Mesenchymal stem cell (in vitro differentiated cells and primary cell): ENCODE data around the gene GALNT12.

ENCODE experiments used
- DNase-seq: peaks from one replicate; pipeline ENCODE4 v3.0.0-alpha.2; 2013
- H2AFZ ChIP-seq: one replicate; pipeline ENCODE4 v1.6.1; 2013; ENCODE audit warnings: low read depth, mild to moderate bottlenecking, control low read depth, inconsistent platforms, low read length, moderate library complexity
- H2AK5ac ChIP-seq: 2 replicates; pipeline ENCODE4 v1.6.1; 2013; ENCODE audit warnings: low read length, moderate library complexity, mild to moderate bottlenecking, inconsistent platforms; ENCODE audit not compliant: severe bottlenecking
- H2BK120ac ChIP-seq: one replicate; pipeline ENCODE4 v1.6.1; 2013; ENCODE audit warnings: low read depth, mild to moderate bottlenecking, inconsistent platforms, low read length, moderate library complexity
- H2BK12ac ChIP-seq, 2 experiments: one replicate each; pipeline ENCODE4 v1.6.1; 2013; ENCODE audit warnings: inconsistent platforms in 2 of 2, low read length in 2 of 2, mild to moderate bottlenecking in 2 of 2, moderate library complexity in 2 of 2, control low read depth in 1 of 2
- H2BK15ac ChIP-seq: one replicate; pipeline ENCODE4 v1.6.1; 2013; ENCODE audit warnings: mild to moderate bottlenecking, low read depth, inconsistent platforms; ENCODE audit not compliant: poor library complexity, severe bottlenecking
- H2BK5ac ChIP-seq: 2 replicates; pipeline ENCODE4 v1.6.1; 2013; ENCODE audit warnings: low read depth, mild to moderate bottlenecking, low read length, control low read depth, inconsistent platforms; ENCODE audit not compliant: poor library complexity, severe bottlenecking
- H3K14ac ChIP-seq, 2 experiments: one replicate each; pipeline ENCODE4 v1.6.1; 2013; ENCODE audit warnings: inconsistent platforms in 2 of 2, low read length in 2 of 2, control low read depth in 1 of 2, mild to moderate bottlenecking in 1 of 2, moderate library complexity in 1 of 2
- H3K18ac ChIP-seq, 2 experiments: one replicate each; pipeline ENCODE4 v1.6.1; 2013; ENCODE audit warnings: inconsistent platforms in 2 of 2, low read length in 2 of 2, control low read depth in 1 of 2, low read depth in 1 of 2, mild to moderate bottlenecking in 1 of 2
- H3K23ac ChIP-seq, 2 experiments: one replicate each; pipeline ENCODE4 v1.6.1; 2013; ENCODE audit warnings: inconsistent platforms in 2 of 2, low read length in 2 of 2, mild to moderate bottlenecking in 2 of 2, moderate library complexity in 2 of 2, control low read depth in 1 of 2
- H3K27ac ChIP-seq: 2 replicates; pipeline ENCODE4 v1.5.1; 2013; ENCODE audit warnings: mild to moderate bottlenecking, moderate library complexity, low read length, control low read depth, inconsistent platforms; ENCODE audit not compliant: poor library complexity, severe bottlenecking
- H3K27me3 ChIP-seq, 2 experiments: 2 replicates each; pipeline versions ENCODE4 v1.6.1 to v1.7.0; 2013; ENCODE audit warnings: low read length in 2 of 2, mild to moderate bottlenecking in 2 of 2, moderate library complexity in 2 of 2, control low read depth in 1 of 2, inconsistent platforms in 1 of 2; ENCODE audit not compliant: control insufficient read depth in 1 of 2, insufficient read depth in 1 of 2
- H3K36me3 ChIP-seq, 2 experiments: 2 replicates each; pipeline versions ENCODE4 v1.6.1 to v1.7.0; 2013; ENCODE audit warnings: low read length in 2 of 2, control low read depth in 1 of 2, inconsistent platforms in 1 of 2, low read depth in 1 of 2, mild to moderate bottlenecking in 1 of 2; ENCODE audit not compliant: insufficient read depth in 2 of 2, control insufficient read depth in 1 of 2
- H3K4ac ChIP-seq, 2 experiments: one replicate each; pipeline ENCODE4 v1.6.1; 2013; ENCODE audit warnings: inconsistent platforms in 2 of 2, low read length in 2 of 2, mild to moderate bottlenecking in 2 of 2, moderate library complexity in 2 of 2, control low read depth in 1 of 2, low read depth in 1 of 2
- H3K4me1 ChIP-seq: 2 replicates; pipeline ENCODE4 v1.6.1; 2013; ENCODE audit warnings: low read depth, low read length, control low read depth; ENCODE audit not compliant: control insufficient read depth, insufficient read depth
- H3K4me2 ChIP-seq: 2 replicates; pipeline ENCODE4 v1.6.1; 2013; ENCODE audit warnings: low read length, mild to moderate bottlenecking, inconsistent platforms; ENCODE audit not compliant: poor library complexity, severe bottlenecking
- H3K4me3 ChIP-seq, 2 experiments: 2 replicates each; pipeline versions ENCODE4 v1.5.1 to v1.7.0; 2013; ENCODE audit warnings: low read length in 2 of 2, mild to moderate bottlenecking in 2 of 2, control low read depth in 1 of 2, low read depth in 1 of 2; ENCODE audit not compliant: insufficient read depth in 1 of 2
- H3K79me1 ChIP-seq: replicated peaks from 2 replicates; pipeline ENCODE4 v1.6.1; 2013; ENCODE audit warnings: mild to moderate bottlenecking, control low read depth, low read length, inconsistent platforms; ENCODE audit not compliant: poor library complexity, severe bottlenecking
- H3K9ac ChIP-seq: 2 replicates; pipeline ENCODE4 v1.7.0; 2013; ENCODE audit warnings: mild to moderate bottlenecking, low read length, moderate library complexity
- H3K9me3 ChIP-seq: 2 replicates; pipeline ENCODE4 v1.7.0; 2013; ENCODE audit warnings: mild to moderate bottlenecking, low read length; ENCODE audit not compliant: control insufficient read depth
- H4K8ac ChIP-seq: one replicate; pipeline ENCODE4 v1.6.1; 2013; ENCODE audit warnings: inconsistent platforms, mild to moderate bottlenecking, low read length, moderate library complexity
- H4K91ac ChIP-seq: one replicate; pipeline ENCODE4 v1.6.1; 2013; ENCODE audit warnings: mild to moderate bottlenecking, low read length, inconsistent platforms
- WGBS: methylation state at CpG from one replicate; pipeline ENCODE4 v1.1.7; 2013; ENCODE audit warnings: mixed read lengths; 5-methylcytosine and 5-hydroxymethylcytosine counted together

Gene GALNT12

GRCh38 chr9:98822661-98823060, 15.2 kb downstream of the GALNT12 start:
- Histone ChIP-seq H3K27ac (no peak overlapping the region), H2BK120ac (no peak overlapping the region), H2BK12ac (no peak overlapping the region), H3K23ac (no peak overlapping the region), H3K79me1 (no peaks in the 10 kb centered on the region), H3K4me1 (no peaks in the 10 kb centered on the region), H4K91ac (no peak overlapping the region), H3K9me3 (peaks cover 11% of the 10 kb centered on the region), H3K14ac (no peak overlapping the region), H2AK5ac (no peak overlapping the region), H3K18ac (no peak overlapping the region), H3K36me3 (peaks cover 0 to 57% of the 10 kb centered on the region in 2 experiments), H2AFZ (no peak overlapping the region), H3K4me3 (no peak overlapping the region), H2BK5ac (no peak overlapping the region), H3K4me2 (no peak overlapping the region), H3K4ac (no peak overlapping the region), H4K8ac (no peak overlapping the region), H3K9ac (no peak overlapping the region), H3K27me3 (no peaks in the 10 kb centered on the region), H2BK15ac (no peak overlapping the region)
- DNase-seq: no peak
- WGBS: 86% methylated on average over 5 of the region's 6 CpGs

- Histone ChIP-seq H3K9me3 (peaks cover 9% of the 10 kb centered on the region), H3K14ac (no peak overlapping the region), H2BK120ac (no peak overlapping the region), H3K27me3 (no peaks in the 10 kb centered on the region), H3K36me3 (peaks cover 0 to 60% of the 10 kb centered on the region in 2 experiments), H3K9ac (no peak overlapping the region), H3K27ac (no peak overlapping the region), H3K4me2 (no peak overlapping the region), H2AK5ac (no peak overlapping the region), H3K4ac (no peak overlapping the region), H4K91ac (no peak overlapping the region), H4K8ac (no peak overlapping the region), H3K18ac (no peak overlapping the region), H3K23ac (peak overlapping the region in 1 of 2 experiments; percentile 60), H3K4me1 (no peaks in the 10 kb centered on the region), H3K79me1 (no peaks in the 10 kb centered on the region), H2BK12ac (no peak overlapping the region), H3K4me3 (no peak overlapping the region), H2BK5ac (no peak overlapping the region), H2BK15ac (no peak overlapping the region), H2AFZ (no peak overlapping the region)
- no peak for DNase-seq
- 92% methylated on average over 3 of the region's 3 CpGs for WGBS
These were observed 16.3 kb downstream of the GALNT12 start for GRCh38 chr9:98823666-98824334.

GRCh38 chr9:98825414-98825813, 17.9 kb downstream of the GALNT12 start:
- Histone ChIP-seq H4K91ac (no peak overlapping the region), H2BK12ac (no peak overlapping the region), H3K27ac (no peak overlapping the region), H3K4me2 (no peak overlapping the region), H3K36me3 (peaks cover 0 to 59% of the 10 kb centered on the region in 2 experiments), H2AFZ (no peak overlapping the region), H3K23ac (no peak overlapping the region), H2BK120ac (no peak overlapping the region), H4K8ac (no peak overlapping the region), H3K4me1 (no peaks in the 10 kb centered on the region), H3K18ac (no peak overlapping the region), H2BK15ac (no peak overlapping the region), H3K14ac (no peak overlapping the region), H3K9ac (no peak overlapping the region), H3K79me1 (no peaks in the 10 kb centered on the region), H2AK5ac (no peak overlapping the region), H3K27me3 (no peaks in the 10 kb centered on the region), H3K9me3 (peaks cover 5% of the 10 kb centered on the region), H3K4me3 (no peak overlapping the region), H3K4ac (no peak overlapping the region), H2BK5ac (no peak overlapping the region)
- DNase-seq: no peak
- 70% methylated on average over 3 of the region's 3 CpGs for WGBS

- no peak for DNase-seq
- Histone ChIP-seq H3K79me1 (no peaks in the 10 kb centered on the region), H2AK5ac (no peak overlapping the region), H3K4me1 (no peaks in the 10 kb centered on the region), H3K14ac (no peak overlapping the region), H2BK120ac (no peak overlapping the region), H2BK5ac (no peak overlapping the region), H3K4me3 (no peak overlapping the region), H3K27me3 (no peaks in the 10 kb centered on the region), H4K8ac (no peak overlapping the region), H2AFZ (no peak overlapping the region), H3K27ac (no peak overlapping the region), H3K18ac (no peak overlapping the region), H3K4ac (no peak overlapping the region), H3K23ac (no peak overlapping the region), H2BK15ac (no peak overlapping the region), H3K9ac (no peak overlapping the region), H3K36me3 (peaks cover 0 to 67% of the 10 kb centered on the region in 2 experiments), H4K91ac (no peak overlapping the region), H3K4me2 (no peak overlapping the region), H3K9me3 (peaks cover 5% of the 10 kb centered on the region), H2BK12ac (no peak overlapping the region)
- 90% methylated on average over 20 of the region's 20 CpGs for WGBS
These were observed 19.2 kb downstream of the GALNT12 start for GRCh38 chr9:98826716-98827115.
